Suprapubic skin (tissue), 4 donors: ENCODE results near the gene PRKCSH.

Experiments used
- CTCF ChIP-seq, 2 donors: fragments of 200-600 bp in 1 of 2; fragments of 450-650 bp in 1 of 2; sonication (generic) in 1 of 2; IDR thresholded peaks; one replicate each; pipeline ENCODE4 v1.5.1; 2016 to 2019; ENCODE audit warnings: antibody characterized with exemption in 2 of 2, mild to moderate bottlenecking in 1 of 2, moderate library complexity in 1 of 2
- POLR2A ChIP-seq, 2 donors: fragments of 450-650 bp; IDR thresholded peaks; one replicate each; pipeline ENCODE4 v1.6.1; 2017; ENCODE audit warnings: antibody characterized with exemption in 2 of 2, mild to moderate bottlenecking in 2 of 2, moderate library complexity in 2 of 2
- POLR2AphosphoS5 ChIP-seq, 3 donors: sonication (generic); formaldehyde crosslinking; IDR thresholded peaks; one replicate each; pipeline ENCODE4 v1.6.1; 2017; ENCODE audit warnings: antibody characterized with exemption in 3 of 3

- TF ChIP-seq POLR2A (IDR thresholded peaks at IDR 0.05) (no peak), CTCF (IDR thresholded peaks at IDR 0.05) (no peak), POLR2AphosphoS5 (IDR thresholded peaks at IDR 0.05) (no peak)
These were observed 20.9 kb upstream of the PRKCSH start for GRCh38 chr19:11414544-11414943.
